BLaER1 (cell line): ENCODE results near the gene DLGAP1.
"Not testable (repeated sequence)": the region's sequence is repeated elsewhere in the genome, so short reads cannot be mapped to it uniquely, and the experiment has no call there.

ENCODE experiments used
- H3K27ac ChIP-seq: shearing (Covaris generic); formaldehyde crosslinking; 2 replicates; pipeline ENCODE4 v1.8.1; 2022
- H3K27me3 ChIP-seq: shearing (Covaris generic); formaldehyde crosslinking; 2 replicates; pipeline ENCODE4 v1.8.1; 2022
- H3K36me3 ChIP-seq: shearing (Covaris generic); formaldehyde crosslinking; 2 replicates; pipeline ENCODE4 v1.8.1; 2022
- H3K4me1 ChIP-seq: shearing (Covaris generic); formaldehyde crosslinking; 2 replicates; pipeline ENCODE4 v1.8.1; 2022
- H3K4me2 ChIP-seq: shearing (Covaris generic); formaldehyde crosslinking; 2 replicates; pipeline ENCODE4 v1.8.1; 2022
- H3K4me3 ChIP-seq: shearing (Covaris generic); formaldehyde crosslinking; 2 replicates; pipeline ENCODE4 v1.8.1; 2022
- H3K9ac ChIP-seq: shearing (Covaris generic); formaldehyde crosslinking; 2 replicates; pipeline ENCODE4 v1.8.1; 2022
- H3K9me3 ChIP-seq: shearing (Covaris generic); formaldehyde crosslinking; 2 replicates; pipeline ENCODE4 v1.8.1; 2022
- H4K20me1 ChIP-seq: shearing (Covaris generic); formaldehyde crosslinking; 2 replicates; pipeline ENCODE4 v1.8.1; 2022
- Cebpa-rat ChIP-seq: shearing (Covaris generic); IDR thresholded peaks from 2 replicates; pipeline ENCODE4 v1.8.1; 2022

DLGAP1 gene

GRCh38 chr18:3605486-3605952 lies 849.6 kb downstream of the DLGAP1 start:
- Histone ChIP-seq H3K4me3 (peak overlapping the region; percentile 54), H3K4me2 (peak overlapping the region; percentile 87), H4K20me1 (no peaks in the 10 kb centered on the region), H3K27me3 (peaks cover 16% of the 10 kb centered on the region), H3K27ac (peak overlapping the region; percentile 35; the same call in 1 of the 2 replicates), H3K4me1 (peaks cover 39% of the 10 kb centered on the region), H3K9ac (peak overlapping the region; percentile 66), H3K9me3 (no peaks in the 10 kb centered on the region), H3K36me3 (no peaks in the 10 kb centered on the region)
- TF ChIP-seq Cebpa-rat = no peak

GRCh38 chr18:3604498-3605408 lies 850.4 kb downstream of the DLGAP1 start:
- H3K4me2 ChIP-seq = peak overlapping the region; percentile 87
- no peak for TF ChIP-seq Cebpa-rat
- H3K36me3 ChIP-seq = no peaks in the 10 kb centered on the region
- no peak overlapping the region for H3K4me3 ChIP-seq
- peaks cover 16% of the 10 kb centered on the region for H3K27me3 ChIP-seq
- peaks cover 39% of the 10 kb centered on the region for H3K4me1 ChIP-seq
- H3K9me3 ChIP-seq = no peaks in the 10 kb centered on the region
- no peak overlapping the region for H3K9ac ChIP-seq
- no peak overlapping the region for H3K27ac ChIP-seq
- no peaks in the 10 kb centered on the region for H4K20me1 ChIP-seq

- TF ChIP-seq Cebpa-rat = no peak
- no peaks in the 10 kb centered on the region for H3K36me3 ChIP-seq
- no peak overlapping the region for H3K9ac ChIP-seq
- peaks cover 39% of the 10 kb centered on the region for H3K4me1 ChIP-seq
- H3K27ac ChIP-seq = no peak overlapping the region
- peak overlapping the region; percentile 87 for H3K4me2 ChIP-seq
- no peak overlapping the region for H3K4me3 ChIP-seq
- H4K20me1 ChIP-seq = no peaks in the 10 kb centered on the region
- H3K9me3 ChIP-seq = no peaks in the 10 kb centered on the region
- peaks cover 16% of the 10 kb centered on the region for H3K27me3 ChIP-seq
Measured at GRCh38 chr18:3604235-3604497, 850.9 kb downstream of the DLGAP1 start.

GRCh38 chr18:3603421-3604234 lies 851.5 kb downstream of the DLGAP1 start:
- Histone ChIP-seq H4K20me1 (no peaks in the 10 kb centered on the region), H3K27ac (no peak overlapping the region), H3K4me3 (no peak overlapping the region), H3K9ac (no peak overlapping the region), H3K4me1 (peaks cover 39% of the 10 kb centered on the region), H3K4me2 (peak overlapping the region; percentile 87), H3K9me3 (no peaks in the 10 kb centered on the region), H3K36me3 (no peaks in the 10 kb centered on the region), H3K27me3 (peaks cover 16% of the 10 kb centered on the region)
- TF ChIP-seq Cebpa-rat = no peak

- peaks cover 49% of the 10 kb centered on the region for H3K4me1 ChIP-seq
- not testable (repeated sequence) for H3K9ac ChIP-seq, H3K27ac ChIP-seq
Measured at GRCh38 chr18:3601106-3601755, 853.9 kb downstream of the DLGAP1 start.

GRCh38 chr18:3599861-3600260 lies 855.2 kb downstream of the DLGAP1 start:
- Histone ChIP-seq H3K27me3 (peaks cover 16% of the 10 kb centered on the region), H3K4me3 (no peak overlapping the region), H3K27ac (no peak overlapping the region), H3K36me3 (no peaks in the 10 kb centered on the region), H3K4me2 (no peak overlapping the region), H3K9ac (no peak overlapping the region), H3K4me1 (peaks cover 49% of the 10 kb centered on the region), H3K9me3 (no peaks in the 10 kb centered on the region), H4K20me1 (no peaks in the 10 kb centered on the region)
- TF ChIP-seq Cebpa-rat = no peak

More at GRCh38 chr18:3601106-3601755, 853.9 kb downstream of the DLGAP1 start:
- H3K9me3 ChIP-seq, H3K4me2 ChIP-seq, H3K4me3 ChIP-seq, H3K36me3 ChIP-seq, H4K20me1 ChIP-seq: not testable (repeated sequence)
- H3K27me3 ChIP-seq = peaks cover 16% of the 10 kb centered on the region

GRCh38 chr18:3599195-3599594 lies 855.9 kb downstream of the DLGAP1 start:
- H3K4me3 ChIP-seq = no peak overlapping the region
- H3K4me2 ChIP-seq = no peak overlapping the region
- no peaks in the 10 kb centered on the region for H3K36me3 ChIP-seq
- no peak overlapping the region for H3K9ac ChIP-seq
- no peaks in the 10 kb centered on the region for H4K20me1 ChIP-seq
- H3K27me3 ChIP-seq = peaks cover 15% of the 10 kb centered on the region
- no peaks in the 10 kb centered on the region for H3K9me3 ChIP-seq
- peaks cover 47% of the 10 kb centered on the region for H3K4me1 ChIP-seq
- no peak for TF ChIP-seq Cebpa-rat
- no peak overlapping the region for H3K27ac ChIP-seq

GRCh38 chr18:3598581-3598980 lies 856.5 kb downstream of the DLGAP1 start:
- no peak for TF ChIP-seq Cebpa-rat
- Histone ChIP-seq H3K27ac (no peak overlapping the region), H3K4me1 (peaks cover 42% of the 10 kb centered on the region), H3K4me2 (no peak overlapping the region), H3K4me3 (no peak overlapping the region), H3K27me3 (peaks cover 9% of the 10 kb centered on the region), H4K20me1 (no peaks in the 10 kb centered on the region), H3K36me3 (no peaks in the 10 kb centered on the region), H3K9ac (no peak overlapping the region), H3K9me3 (no peaks in the 10 kb centered on the region)

- peak overlapping the region; percentile 47; the same call in 1 of the 2 replicates for H3K4me2 ChIP-seq
- H3K4me3 ChIP-seq = no peak overlapping the region
- H3K36me3 ChIP-seq = no peaks in the 10 kb centered on the region
- no peaks in the 10 kb centered on the region for H4K20me1 ChIP-seq
- TF ChIP-seq Cebpa-rat = no peak
- no peaks in the 10 kb centered on the region for H3K9me3 ChIP-seq
- H3K27ac ChIP-seq = no peak overlapping the region
- no peak overlapping the region for H3K9ac ChIP-seq
- H3K4me1 ChIP-seq = peaks cover 42% of the 10 kb centered on the region
- H3K27me3 ChIP-seq = peaks cover 2% of the 10 kb centered on the region
Measured at GRCh38 chr18:3597409-3598357, 857.4 kb downstream of the DLGAP1 start.
